ENCODE measurements around the gene TFE3.

Gene TFE3

GRCh38 chrX:49070988-49071387 lies 27.8 kb upstream of the TFE3 start:
- Histone ChIP-seq H3K9me3 (ENCODE audit: control insufficient read depth, low read length) (no peaks in the 10 kb centered on the region), H3K9ac (ENCODE audit: low read length) (no peak overlapping the region), H3K27me3 (replicated peaks; ENCODE audit: control insufficient read depth, insufficient read depth, low read length) (no peaks in the 10 kb centered on the region), H3K4me1 (ENCODE audit: control insufficient read depth, insufficient read depth, low read length) (peaks cover 11% of the 10 kb centered on the region), H3K4me3 (ENCODE audit: low read length) (no peak overlapping the region), H3K36me3 (ENCODE audit: control insufficient read depth, insufficient read depth, low read length, severe bottlenecking) (no peaks in the 10 kb centered on the region)
- DNase-seq (ENCODE audit: low read depth) = no peak

- Histone ChIP-seq H3K27me3 (replicated peaks; ENCODE audit: control insufficient read depth, insufficient read depth, low read length) (no peaks in the 10 kb centered on the region), H3K9me3 (ENCODE audit: control insufficient read depth, low read length) (no peaks in the 10 kb centered on the region), H3K4me1 (ENCODE audit: control insufficient read depth, insufficient read depth, low read length) (peaks cover 11% of the 10 kb centered on the region), H3K9ac (ENCODE audit: low read length) (no peak overlapping the region), H3K36me3 (ENCODE audit: control insufficient read depth, insufficient read depth, low read length, severe bottlenecking) (no peaks in the 10 kb centered on the region), H3K4me3 (ENCODE audit: low read length) (no peak overlapping the region)
- DNase-seq (ENCODE audit: low read depth) = no peak
These were observed 25.9 kb upstream of the TFE3 start for GRCh38 chrX:49069038-49069437.

GRCh38 chrX:49067285-49068120 lies 24.3 kb upstream of the TFE3 start:
- H3K36me3 ChIP-seq (ENCODE audit: control insufficient read depth, insufficient read depth, low read length, severe bottlenecking) = no peaks in the 10 kb centered on the region
- H3K4me1 ChIP-seq (ENCODE audit: control insufficient read depth, insufficient read depth, low read length) = peaks cover 2% of the 10 kb centered on the region
- no peaks in the 10 kb centered on the region for H3K27me3 ChIP-seq (replicated peaks; ENCODE audit: control insufficient read depth, insufficient read depth, low read length)
- no peak for DNase-seq (ENCODE audit: low read depth)
- H3K9ac ChIP-seq (ENCODE audit: low read length) = no peak overlapping the region
- no peak overlapping the region for H3K4me3 ChIP-seq (ENCODE audit: low read length)
- H3K9me3 ChIP-seq (ENCODE audit: control insufficient read depth, low read length) = no peaks in the 10 kb centered on the region

GRCh38 chrX:49066690-49067089 lies 23.5 kb upstream of the TFE3 start:
- H3K9me3 ChIP-seq (ENCODE audit: control insufficient read depth, low read length) = no peaks in the 10 kb centered on the region
- H3K4me1 ChIP-seq (ENCODE audit: control insufficient read depth, insufficient read depth, low read length) = no peaks in the 10 kb centered on the region
- no peak overlapping the region for H3K4me3 ChIP-seq (ENCODE audit: low read length)
- H3K9ac ChIP-seq (ENCODE audit: low read length) = no peak overlapping the region
- no peak for DNase-seq (ENCODE audit: low read depth)
- H3K27me3 ChIP-seq (replicated peaks; ENCODE audit: control insufficient read depth, insufficient read depth, low read length) = no peaks in the 10 kb centered on the region
- no peaks in the 10 kb centered on the region for H3K36me3 ChIP-seq (ENCODE audit: control insufficient read depth, insufficient read depth, low read length, severe bottlenecking)

GRCh38 chrX:49066278-49066677 lies 23.1 kb upstream of the TFE3 start:
- no peaks in the 10 kb centered on the region for H3K9me3 ChIP-seq (ENCODE audit: control insufficient read depth, low read length)
- DNase-seq (ENCODE audit: low read depth) = no peak
- no peak overlapping the region for H3K9ac ChIP-seq (ENCODE audit: low read length)
- no peaks in the 10 kb centered on the region for H3K27me3 ChIP-seq (replicated peaks; ENCODE audit: control insufficient read depth, insufficient read depth, low read length)
- H3K36me3 ChIP-seq (ENCODE audit: control insufficient read depth, insufficient read depth, low read length, severe bottlenecking) = no peaks in the 10 kb centered on the region
- H3K4me1 ChIP-seq (ENCODE audit: control insufficient read depth, insufficient read depth, low read length) = no peaks in the 10 kb centered on the region
- no peak overlapping the region for H3K4me3 ChIP-seq (ENCODE audit: low read length)

GRCh38 chrX:49064735-49065134 lies 21.6 kb upstream of the TFE3 start:
- no peaks in the 10 kb centered on the region for H3K27me3 ChIP-seq (replicated peaks; ENCODE audit: control insufficient read depth, insufficient read depth, low read length)
- H3K9ac ChIP-seq (ENCODE audit: low read length) = no peak overlapping the region
- no peak overlapping the region for H3K4me3 ChIP-seq (ENCODE audit: low read length)
- no peaks in the 10 kb centered on the region for H3K4me1 ChIP-seq (ENCODE audit: control insufficient read depth, insufficient read depth, low read length)
- no peaks in the 10 kb centered on the region for H3K9me3 ChIP-seq (ENCODE audit: control insufficient read depth, low read length)
- no peaks in the 10 kb centered on the region for H3K36me3 ChIP-seq (ENCODE audit: control insufficient read depth, insufficient read depth, low read length, severe bottlenecking)
- DNase-seq (ENCODE audit: low read depth) = no peak

GRCh38 chrX:49064303-49064702 lies 21.1 kb upstream of the TFE3 start:
- H3K36me3 ChIP-seq (ENCODE audit: control insufficient read depth, insufficient read depth, low read length, severe bottlenecking) = no peaks in the 10 kb centered on the region
- no peaks in the 10 kb centered on the region for H3K9me3 ChIP-seq (ENCODE audit: control insufficient read depth, low read length)
- H3K27me3 ChIP-seq (replicated peaks; ENCODE audit: control insufficient read depth, insufficient read depth, low read length) = no peaks in the 10 kb centered on the region
- no peak overlapping the region for H3K9ac ChIP-seq (ENCODE audit: low read length)
- H3K4me3 ChIP-seq (ENCODE audit: low read length) = no peak overlapping the region
- DNase-seq (ENCODE audit: low read depth) = no peak
- no peaks in the 10 kb centered on the region for H3K4me1 ChIP-seq (ENCODE audit: control insufficient read depth, insufficient read depth, low read length)

GRCh38 chrX:49063715-49064114 lies 20.6 kb upstream of the TFE3 start:
- Histone ChIP-seq H3K27me3 (replicated peaks; ENCODE audit: control insufficient read depth, insufficient read depth, low read length) (no peaks in the 10 kb centered on the region), H3K9me3 (ENCODE audit: control insufficient read depth, low read length) (no peaks in the 10 kb centered on the region), H3K9ac (ENCODE audit: low read length) (no peak overlapping the region), H3K36me3 (ENCODE audit: control insufficient read depth, insufficient read depth, low read length, severe bottlenecking) (no peaks in the 10 kb centered on the region), H3K4me3 (ENCODE audit: low read length) (no peak overlapping the region), H3K4me1 (ENCODE audit: control insufficient read depth, insufficient read depth, low read length) (no peaks in the 10 kb centered on the region)
- DNase-seq (ENCODE audit: low read depth) = no peak

- H3K36me3 ChIP-seq (ENCODE audit: control insufficient read depth, insufficient read depth, low read length, severe bottlenecking) = no peaks in the 10 kb centered on the region
- no peaks in the 10 kb centered on the region for H3K4me1 ChIP-seq (ENCODE audit: control insufficient read depth, insufficient read depth, low read length)
- no peaks in the 10 kb centered on the region for H3K9me3 ChIP-seq (ENCODE audit: control insufficient read depth, low read length)
- H3K4me3 ChIP-seq (ENCODE audit: low read length) = no peak overlapping the region
- H3K27me3 ChIP-seq (replicated peaks; ENCODE audit: control insufficient read depth, insufficient read depth, low read length) = no peaks in the 10 kb centered on the region
- DNase-seq (ENCODE audit: low read depth) = no peak
- no peak overlapping the region for H3K9ac ChIP-seq (ENCODE audit: low read length)
These were observed 18.8 kb upstream of the TFE3 start for GRCh38 chrX:49061916-49062315.

GRCh38 chrX:49061490-49061889 lies 18.3 kb upstream of the TFE3 start:
- H3K4me1 ChIP-seq (ENCODE audit: control insufficient read depth, insufficient read depth, low read length) = no peaks in the 10 kb centered on the region
- no peak for DNase-seq (ENCODE audit: low read depth)
- H3K9me3 ChIP-seq (ENCODE audit: control insufficient read depth, low read length) = no peaks in the 10 kb centered on the region
- H3K27me3 ChIP-seq (replicated peaks; ENCODE audit: control insufficient read depth, insufficient read depth, low read length) = no peaks in the 10 kb centered on the region
- no peak overlapping the region for H3K9ac ChIP-seq (ENCODE audit: low read length)
- no peak overlapping the region for H3K4me3 ChIP-seq (ENCODE audit: low read length)
- no peaks in the 10 kb centered on the region for H3K36me3 ChIP-seq (ENCODE audit: control insufficient read depth, insufficient read depth, low read length, severe bottlenecking)

- no peaks in the 10 kb centered on the region for H3K9me3 ChIP-seq (ENCODE audit: control insufficient read depth, low read length)
- no peaks in the 10 kb centered on the region for H3K4me1 ChIP-seq (ENCODE audit: control insufficient read depth, insufficient read depth, low read length)
- H3K36me3 ChIP-seq (ENCODE audit: control insufficient read depth, insufficient read depth, low read length, severe bottlenecking) = no peaks in the 10 kb centered on the region
- no peak overlapping the region for H3K9ac ChIP-seq (ENCODE audit: low read length)
- DNase-seq (ENCODE audit: low read depth) = no peak
- H3K4me3 ChIP-seq (ENCODE audit: low read length) = no peak overlapping the region
- no peaks in the 10 kb centered on the region for H3K27me3 ChIP-seq (replicated peaks; ENCODE audit: control insufficient read depth, insufficient read depth, low read length)
These were observed 17.8 kb upstream of the TFE3 start for GRCh38 chrX:49060914-49061313.

- no peaks in the 10 kb centered on the region for H3K4me1 ChIP-seq (ENCODE audit: control insufficient read depth, insufficient read depth, low read length)
- no peak overlapping the region for H3K4me3 ChIP-seq (ENCODE audit: low read length)
- H3K27me3 ChIP-seq (replicated peaks; ENCODE audit: control insufficient read depth, insufficient read depth, low read length) = no peaks in the 10 kb centered on the region
- H3K36me3 ChIP-seq (ENCODE audit: control insufficient read depth, insufficient read depth, low read length, severe bottlenecking) = no peaks in the 10 kb centered on the region
- H3K9me3 ChIP-seq (ENCODE audit: control insufficient read depth, low read length) = no peaks in the 10 kb centered on the region
- H3K9ac ChIP-seq (ENCODE audit: low read length) = no peak overlapping the region
- no peak for DNase-seq (ENCODE audit: low read depth)
These were observed 16.5 kb upstream of the TFE3 start for GRCh38 chrX:49059681-49060085.
